ENCODE results near the gene TTC33.

GRCh38 chr5:40600383-40600782, 155.4 kb downstream of the TTC33 start:
- TF ChIP-seq CTCF (IDR thresholded peaks at IDR 0.05; ENCODE audit: insufficient read depth, low read length, poor library complexity, severe bottlenecking) (no peak), EZH2phosphoT487 (conservative IDR thresholded peaks at IDR 0.05; ENCODE audit: low read length) (no peak)

Measured in SU-DHL-6 (cell line).